SK-N-SH treated with all-trans-retinoic acid at 6 μM for 48 hours (cell line): ENCODE measurements around the gene RPUSD2.

Experiments used
- ATAC-seq: fragments of 200-7000 bp; cut with Tn5 transposase; 3 replicates; pipeline ENCODE4 v1.9.1; 2020; ENCODE audit warnings: mild to moderate bottlenecking, moderate library complexity
- ARNTL ChIP-seq: fragments of 450-650 bp; formaldehyde crosslinking; IDR thresholded peaks from 2 replicates; pipeline ENCODE4 v1.5.0; 2020; ENCODE audit warnings: low read depth, mild to moderate bottlenecking, moderate library complexity, borderline replicate concordance
- BACH2 ChIP-seq: fragments of 250-450 bp; sonication (Bioruptor Pico); IDR thresholded peaks from 2 replicates; pipeline ENCODE4 v1.9.0; 2021; ENCODE audit warnings: mild to moderate bottlenecking, borderline replicate concordance
- CREB5 ChIP-seq: fragments of 250-450 bp; sonication (Bioruptor Pico); IDR thresholded peaks from 2 replicates; pipeline ENCODE4 v1.5.1; 2020; ENCODE audit warnings: low read depth, mild to moderate bottlenecking, moderate library complexity
- CSDC2 ChIP-seq: fragments of 250-450 bp; sonication (Bioruptor Pico); IDR thresholded peaks from 2 replicates; pipeline ENCODE4 v1.5.0; 2020; ENCODE audit warnings: mild to moderate bottlenecking, moderate library complexity
- ESRRG ChIP-seq: fragments of 250-450 bp; sonication (Bioruptor Pico); IDR thresholded peaks from 2 replicates; pipeline ENCODE4 v1.6.1; 2021; ENCODE audit warnings: mild to moderate bottlenecking
- GLIS3 ChIP-seq: fragments of 250-450 bp; sonication (Bioruptor Pico); IDR thresholded peaks from 2 replicates; pipeline ENCODE4 v1.5.0; 2020; ENCODE audit warnings: mild to moderate bottlenecking, moderate library complexity
- ISL1 ChIP-seq: fragments of 250-450 bp; sonication (Bioruptor Pico); IDR thresholded peaks from 2 replicates; pipeline ENCODE4 v2.1.2; 2022; ENCODE audit warnings: mild to moderate bottlenecking, moderate library complexity
- OSR1 ChIP-seq: fragments of 250-450 bp; sonication (Bioruptor Pico); IDR thresholded peaks from 2 replicates; pipeline ENCODE4 v1.8.0; 2022; ENCODE audit warnings: moderate library complexity, mild to moderate bottlenecking, inconsistent platforms
- PATZ1 ChIP-seq: fragments of 250-450 bp; sonication (Bioruptor Pico); IDR thresholded peaks from 2 replicates; pipeline ENCODE4 v1.8.0; 2020; ENCODE audit warnings: mild to moderate bottlenecking, moderate library complexity, borderline replicate concordance
- POU6F1 ChIP-seq: fragments of 250-450 bp; sonication (Bioruptor Pico); IDR thresholded peaks from 2 replicates; pipeline ENCODE4 v1.8.0; 2021; ENCODE audit warnings: low read depth, mild to moderate bottlenecking, moderate library complexity, borderline replicate concordance
- PPARA ChIP-seq: fragments of 250-450 bp; sonication (Bioruptor Pico); IDR thresholded peaks from 2 replicates; pipeline ENCODE4 v1.5.0; 2020; ENCODE audit warnings: mild to moderate bottlenecking, borderline replicate concordance
- RARB ChIP-seq: fragments of 250-450 bp; sonication (Bioruptor Pico); IDR thresholded peaks from 2 replicates; pipeline ENCODE4 v1.8.0; 2021; ENCODE audit warnings: mild to moderate bottlenecking, moderate library complexity
- SNAI2 ChIP-seq: fragments of 250-450 bp; sonication (Bioruptor Pico); IDR thresholded peaks from 2 replicates; pipeline ENCODE4 v1.5.0; 2020; ENCODE audit warnings: mild to moderate bottlenecking, moderate library complexity
- TCF4 ChIP-seq: fragments of 250-450 bp; sonication (Bioruptor Pico); IDR thresholded peaks from 2 replicates; pipeline ENCODE4 v1.8.0; 2021; ENCODE audit warnings: mild to moderate bottlenecking, moderate library complexity, borderline replicate concordance
- TOX ChIP-seq: fragments of 250-450 bp; sonication (Bioruptor Pico); IDR thresholded peaks from 2 replicates; pipeline ENCODE4 v1.8.0; 2021; ENCODE audit warnings: mild to moderate bottlenecking, moderate library complexity, borderline replicate concordance
- ZC3H10 ChIP-seq: fragments of 250-450 bp; sonication (Bioruptor Pico); IDR thresholded peaks from 2 replicates; pipeline ENCODE4 v1.5.1; 2021; ENCODE audit warnings: mild to moderate bottlenecking, moderate library complexity
- ZFP3 ChIP-seq: fragments of 250-450 bp; sonication (Bioruptor Pico); IDR thresholded peaks from 2 replicates; pipeline ENCODE4 v1.5.0; 2020; ENCODE audit warnings: mild to moderate bottlenecking, moderate library complexity
- ZNF565 ChIP-seq: fragments of 450-650 bp; formaldehyde crosslinking; conservative IDR thresholded peaks from 2 replicates; pipeline ENCODE4 v1.5.0; 2020; ENCODE audit warnings: low read depth, mild to moderate bottlenecking, moderate library complexity
- ZNF70 ChIP-seq: fragments of 450-650 bp; formaldehyde crosslinking; IDR thresholded peaks from 2 replicates; pipeline ENCODE4 v1.5.0; 2020; ENCODE audit warnings: mild to moderate bottlenecking, moderate library complexity
- ZNF8 ChIP-seq: fragments of 450-650 bp; formaldehyde crosslinking; IDR thresholded peaks from 2 replicates; pipeline ENCODE4 v1.5.0; 2020; ENCODE audit warnings: mild to moderate bottlenecking, moderate library complexity
- TF ChIP-seq, protein P1 (sequence below): fragments of 250-450 bp; sonication (Bioruptor Pico); IDR thresholded peaks from 2 replicates; pipeline ENCODE4 v1.5.1; 2021; ENCODE audit warnings: mild to moderate bottlenecking, moderate library complexity
- TF ChIP-seq, protein P2 (sequence below): fragments of 250-450 bp; sonication (Bioruptor Pico); IDR thresholded peaks from 2 replicates; pipeline ENCODE4 v1.5.0; 2020; ENCODE audit warnings: mild to moderate bottlenecking, moderate library complexity

Gene RPUSD2

GRCh38 chr15:40600956-40601355 is 31.9 kb downstream of the RPUSD2 start:
- TF ChIP-seq POU6F1 (CRISPR knock-in tag), result no peak
- no peak for TF ChIP-seq PATZ1 (CRISPR knock-in tag)
- no peak for TF ChIP-seq TOX
- no peak for TF ChIP-seq ESRRG (CRISPR knock-in tag)
- TF ChIP-seq ZNF8 (CRISPR knock-in tag), result no peak
- TF ChIP-seq, protein P1, sequence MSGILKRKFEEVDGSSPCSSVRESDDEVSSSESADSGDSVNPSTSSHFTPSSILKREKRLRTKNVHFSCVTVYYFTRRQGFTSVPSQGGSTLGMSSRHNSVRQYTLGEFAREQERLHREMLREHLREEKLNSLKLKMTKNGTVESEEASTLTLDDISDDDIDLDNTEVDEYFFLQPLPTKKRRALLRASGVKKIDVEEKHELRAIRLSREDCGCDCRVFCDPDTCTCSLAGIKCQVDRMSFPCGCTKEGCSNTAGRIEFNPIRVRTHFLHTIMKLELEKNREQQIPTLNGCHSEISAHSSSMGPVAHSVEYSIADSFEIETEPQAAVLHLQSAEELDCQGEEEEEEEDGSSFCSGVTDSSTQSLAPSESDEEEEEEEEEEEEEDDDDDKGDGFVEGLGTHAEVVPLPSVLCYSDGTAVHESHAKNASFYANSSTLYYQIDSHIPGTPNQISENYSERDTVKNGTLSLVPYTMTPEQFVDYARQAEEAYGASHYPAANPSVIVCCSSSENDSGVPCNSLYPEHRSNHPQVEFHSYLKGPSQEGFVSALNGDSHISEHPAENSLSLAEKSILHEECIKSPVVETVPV (CRISPR knock-in tag), result no peak
- ATAC-seq, result no peak

GRCh38 chr15:40603935-40604334 is 34.8 kb downstream of the RPUSD2 start:
- ATAC-seq, result no peak
- TF ChIP-seq POU6F1 (CRISPR knock-in tag) (no peak), GLIS3 (CRISPR knock-in tag) (no peak), CREB5 (CRISPR knock-in tag) (no peak), ZNF565 (CRISPR knock-in tag) (no peak), ZFP3 (CRISPR knock-in tag) (no peak), BACH2 (CRISPR knock-in tag) (no peak), SNAI2 (CRISPR knock-in tag) (no peak), ZC3H10 (CRISPR knock-in tag) (no peak), CSDC2 (CRISPR knock-in tag) (no peak), TOX (no peak), ESRRG (CRISPR knock-in tag) (no peak), ISL1 (CRISPR knock-in tag) (no peak), RARB (CRISPR knock-in tag) (no peak), TCF4 (no peak), PPARA (no peak), ZNF70 (no peak), ARNTL (CRISPR knock-in tag) (no peak), OSR1 (no peak)
- TF ChIP-seq, protein P2, sequence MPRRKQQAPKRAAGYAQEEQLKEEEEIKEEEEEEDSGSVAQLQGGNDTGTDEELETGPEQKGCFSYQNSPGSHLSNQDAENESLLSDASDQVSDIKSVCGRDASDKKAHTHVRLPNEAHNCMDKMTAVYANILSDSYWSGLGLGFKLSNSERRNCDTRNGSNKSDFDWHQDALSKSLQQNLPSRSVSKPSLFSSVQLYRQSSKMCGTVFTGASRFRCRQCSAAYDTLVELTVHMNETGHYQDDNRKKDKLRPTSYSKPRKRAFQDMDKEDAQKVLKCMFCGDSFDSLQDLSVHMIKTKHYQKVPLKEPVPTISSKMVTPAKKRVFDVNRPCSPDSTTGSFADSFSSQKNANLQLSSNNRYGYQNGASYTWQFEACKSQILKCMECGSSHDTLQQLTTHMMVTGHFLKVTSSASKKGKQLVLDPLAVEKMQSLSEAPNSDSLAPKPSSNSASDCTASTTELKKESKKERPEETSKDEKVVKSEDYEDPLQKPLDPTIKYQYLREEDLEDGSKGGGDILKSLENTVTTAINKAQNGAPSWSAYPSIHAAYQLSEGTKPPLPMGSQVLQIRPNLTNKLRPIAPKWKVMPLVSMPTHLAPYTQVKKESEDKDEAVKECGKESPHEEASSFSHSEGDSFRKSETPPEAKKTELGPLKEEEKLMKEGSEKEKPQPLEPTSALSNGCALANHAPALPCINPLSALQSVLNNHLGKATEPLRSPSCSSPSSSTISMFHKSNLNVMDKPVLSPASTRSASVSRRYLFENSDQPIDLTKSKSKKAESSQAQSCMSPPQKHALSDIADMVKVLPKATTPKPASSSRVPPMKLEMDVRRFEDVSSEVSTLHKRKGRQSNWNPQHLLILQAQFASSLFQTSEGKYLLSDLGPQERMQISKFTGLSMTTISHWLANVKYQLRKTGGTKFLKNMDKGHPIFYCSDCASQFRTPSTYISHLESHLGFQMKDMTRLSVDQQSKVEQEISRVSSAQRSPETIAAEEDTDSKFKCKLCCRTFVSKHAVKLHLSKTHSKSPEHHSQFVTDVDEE (CRISPR knock-in tag), result no peak
- TF ChIP-seq, protein P1 (CRISPR knock-in tag), result no peak
